Suprapubic skin (tissue), 4 donors: ENCODE measurements around the gene UTF1.

ENCODE experiments used
- POLR2A ChIP-seq, 2 donors: fragments of 450-650 bp; IDR thresholded peaks; one replicate each; pipeline ENCODE4 v1.6.1; 2017; ENCODE audit warnings: antibody characterized with exemption in 2 of 2, mild to moderate bottlenecking in 2 of 2, moderate library complexity in 2 of 2
- POLR2AphosphoS5 ChIP-seq, 3 donors: sonication (generic); formaldehyde crosslinking; IDR thresholded peaks; one replicate each; pipeline ENCODE4 v1.6.1; 2017; ENCODE audit warnings: antibody characterized with exemption in 3 of 3
- TF ChIP-seq, protein P1 (sequence below), 2 donors: fragments of 200-600 bp in 1 of 2; fragments of 450-650 bp in 1 of 2; sonication (generic) in 1 of 2; IDR thresholded peaks; one replicate each; pipeline ENCODE4 v1.5.1; 2016 to 2019; ENCODE audit warnings: antibody characterized with exemption in 2 of 2, mild to moderate bottlenecking in 1 of 2, moderate library complexity in 1 of 2

DNA sequence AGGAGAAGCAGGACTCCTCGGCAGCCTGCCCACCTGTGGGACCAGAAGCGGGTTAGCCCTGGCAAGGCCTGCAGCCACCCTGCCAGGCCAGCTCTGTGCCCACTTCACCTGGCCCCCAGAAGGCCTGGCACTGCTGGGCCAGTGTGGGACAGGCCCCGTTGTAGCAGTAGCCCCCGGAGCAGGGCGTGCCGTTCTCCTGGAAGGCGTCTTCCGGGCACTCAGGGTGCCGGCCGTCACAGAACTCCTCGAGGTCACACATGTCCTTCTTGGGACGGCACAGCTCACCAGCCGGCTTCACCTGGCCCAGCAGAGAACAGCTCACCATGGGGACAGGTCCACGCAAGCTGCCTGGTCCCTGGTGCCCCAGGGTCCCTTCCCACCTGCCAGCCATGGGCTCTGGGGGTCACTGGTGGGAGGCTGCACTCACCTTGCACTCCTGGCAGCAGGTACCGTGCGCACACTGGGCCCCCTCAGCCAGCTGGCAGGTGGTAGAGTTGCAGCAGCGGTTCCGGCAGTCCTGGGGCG, 40.8 kb downstream of the UTF1 start:
- TF ChIP-seq POLR2A (IDR thresholded peaks at IDR 0.05): no peak
- TF ChIP-seq, protein P1, sequence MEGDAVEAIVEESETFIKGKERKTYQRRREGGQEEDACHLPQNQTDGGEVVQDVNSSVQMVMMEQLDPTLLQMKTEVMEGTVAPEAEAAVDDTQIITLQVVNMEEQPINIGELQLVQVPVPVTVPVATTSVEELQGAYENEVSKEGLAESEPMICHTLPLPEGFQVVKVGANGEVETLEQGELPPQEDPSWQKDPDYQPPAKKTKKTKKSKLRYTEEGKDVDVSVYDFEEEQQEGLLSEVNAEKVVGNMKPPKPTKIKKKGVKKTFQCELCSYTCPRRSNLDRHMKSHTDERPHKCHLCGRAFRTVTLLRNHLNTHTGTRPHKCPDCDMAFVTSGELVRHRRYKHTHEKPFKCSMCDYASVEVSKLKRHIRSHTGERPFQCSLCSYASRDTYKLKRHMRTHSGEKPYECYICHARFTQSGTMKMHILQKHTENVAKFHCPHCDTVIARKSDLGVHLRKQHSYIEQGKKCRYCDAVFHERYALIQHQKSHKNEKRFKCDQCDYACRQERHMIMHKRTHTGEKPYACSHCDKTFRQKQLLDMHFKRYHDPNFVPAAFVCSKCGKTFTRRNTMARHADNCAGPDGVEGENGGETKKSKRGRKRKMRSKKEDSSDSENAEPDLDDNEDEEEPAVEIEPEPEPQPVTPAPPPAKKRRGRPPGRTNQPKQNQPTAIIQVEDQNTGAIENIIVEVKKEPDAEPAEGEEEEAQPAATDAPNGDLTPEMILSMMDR (IDR thresholded peaks at IDR 0.05): no peak
- TF ChIP-seq POLR2AphosphoS5 (IDR thresholded peaks at IDR 0.05): no peak
